ENCODE results near the gene NOCT. TPM values are rescaled to one million over a fixed set of nuclear protein-coding genes. Genes with fewer than 3 reads are reported as not detected.

The NOCT gene
- total and polyA plus RNA-seq, 9 donors: 2.8 to 4.2 (median 3.3) TPM

GRCh38 chr4:139077567-139078355 lies 62.2 kb downstream of the NOCT start:
- no peaks in the 10 kb centered on the region for H3K4me1 ChIP-seq (ENCODE audit: control insufficient read depth, insufficient read depth, low read length)

GRCh38 chr4:139078926-139079325 lies 63.3 kb downstream of the NOCT start:
- H3K27ac ChIP-seq (ENCODE audit: low read length): no peak overlapping the region

More at GRCh38 chr4:139077567-139078355, 62.2 kb downstream of the NOCT start:
- no CpG with 5 or more reads among the region's 1 CpG for WGBS (ENCODE audit: insufficient coverage)
- Histone ChIP-seq H3K27me3 (ENCODE audit: control insufficient read depth, insufficient read depth, low read length) (no peaks in the 10 kb centered on the region), H3K36me3 (ENCODE audit: control insufficient read depth, insufficient read depth, low read length) (peaks cover 2% of the 10 kb centered on the region), H3K27ac (ENCODE audit: low read length) (no peak overlapping the region), H3K9me3 (replicated peaks; ENCODE audit: control insufficient read depth, low read depth, low read length) (no peaks in the 10 kb centered on the region), H3K4me3 (ENCODE audit: low read length) (no peak overlapping the region)
- DNase-seq: peak; percentile 11

GRCh38 chr4:139082750-139083606 lies 67.4 kb downstream of the NOCT start:
- WGBS (ENCODE audit: insufficient coverage): under 1% methylated on average over 23 of the region's 38 CpGs
- Histone ChIP-seq H3K4me3 (ENCODE audit: low read length) (peak overlapping the region; percentile 94), H3K27me3 (ENCODE audit: control insufficient read depth, insufficient read depth, low read length) (no peaks in the 10 kb centered on the region), H3K36me3 (ENCODE audit: control insufficient read depth, insufficient read depth, low read length) (no peaks in the 10 kb centered on the region), H3K27ac (ENCODE audit: low read length) (peak overlapping the region; percentile 99), H3K9me3 (replicated peaks; ENCODE audit: control insufficient read depth, low read depth, low read length) (no peaks in the 10 kb centered on the region), H3K4me1 (ENCODE audit: control insufficient read depth, insufficient read depth, low read length) (no peaks in the 10 kb centered on the region)
- DNase-seq: peak; percentile 100

More at GRCh38 chr4:139078926-139079325, 63.3 kb downstream of the NOCT start:
- 70% methylated on average over 2 of the region's 4 CpGs for WGBS (ENCODE audit: insufficient coverage)
- H3K27me3 ChIP-seq (ENCODE audit: control insufficient read depth, insufficient read depth, low read length): no peaks in the 10 kb centered on the region
- no peaks in the 10 kb centered on the region for H3K9me3 ChIP-seq (replicated peaks; ENCODE audit: control insufficient read depth, low read depth, low read length)
- peaks cover 2% of the 10 kb centered on the region for H3K36me3 ChIP-seq (ENCODE audit: control insufficient read depth, insufficient read depth, low read length)
- no peak for DNase-seq
- no peaks in the 10 kb centered on the region for H3K4me1 ChIP-seq (ENCODE audit: control insufficient read depth, insufficient read depth, low read length)
- no peak overlapping the region for H3K4me3 ChIP-seq (ENCODE audit: low read length)

- no peaks in the 10 kb centered on the region for H3K36me3 ChIP-seq (ENCODE audit: control insufficient read depth, insufficient read depth, low read length)
- H3K4me1 ChIP-seq (ENCODE audit: control insufficient read depth, insufficient read depth, low read length): no peaks in the 10 kb centered on the region
- H3K27me3 ChIP-seq (ENCODE audit: control insufficient read depth, insufficient read depth, low read length): no peaks in the 10 kb centered on the region
- no peaks in the 10 kb centered on the region for H3K9me3 ChIP-seq (replicated peaks; ENCODE audit: control insufficient read depth, low read depth, low read length)
- H3K4me3 ChIP-seq (ENCODE audit: low read length): peak overlapping the region; percentile 94
- DNase-seq: peak; percentile 77
- peak overlapping the region; percentile 99 for H3K27ac ChIP-seq (ENCODE audit: low read length)
- under 1% methylated on average over 34 of the region's 34 CpGs for WGBS (ENCODE audit: insufficient coverage)
These were observed 68.0 kb downstream of the NOCT start for GRCh38 chr4:139083607-139083955.

- under 1% methylated on average over 66 of the region's 68 CpGs for WGBS (ENCODE audit: insufficient coverage)
- Histone ChIP-seq H3K27me3 (ENCODE audit: control insufficient read depth, insufficient read depth, low read length) (no peaks in the 10 kb centered on the region), H3K36me3 (ENCODE audit: control insufficient read depth, insufficient read depth, low read length) (no peaks in the 10 kb centered on the region), H3K4me1 (ENCODE audit: control insufficient read depth, insufficient read depth, low read length) (no peaks in the 10 kb centered on the region), H3K27ac (ENCODE audit: low read length) (peak overlapping the region; percentile 99), H3K4me3 (ENCODE audit: low read length) (peak overlapping the region; percentile 94), H3K9me3 (replicated peaks; ENCODE audit: control insufficient read depth, low read depth, low read length) (no peaks in the 10 kb centered on the region)
- DNase-seq: peak; percentile 97
These were observed 68.6 kb downstream of the NOCT start for GRCh38 chr4:139083956-139084803.

- no CpG with 5 or more reads among the region's 2 CpGs for WGBS (ENCODE audit: insufficient coverage)
These were observed 69.2 kb downstream of the NOCT start for GRCh38 chr4:139084804-139085093.

GRCh38 chr4:139085141-139085540 lies 69.6 kb downstream of the NOCT start:
- no peaks in the 10 kb centered on the region for H3K36me3 ChIP-seq (ENCODE audit: control insufficient read depth, insufficient read depth, low read length)
- H3K9me3 ChIP-seq (replicated peaks; ENCODE audit: control insufficient read depth, low read depth, low read length): no peaks in the 10 kb centered on the region
- no peaks in the 10 kb centered on the region for H3K4me1 ChIP-seq (ENCODE audit: control insufficient read depth, insufficient read depth, low read length)
- H3K4me3 ChIP-seq (ENCODE audit: low read length): peak overlapping the region; percentile 94
- whole genome bisulfite sequencing (ENCODE audit: insufficient coverage): no CpG with 5 or more reads among the region's 5 CpGs
- no peaks in the 10 kb centered on the region for H3K27me3 ChIP-seq (ENCODE audit: control insufficient read depth, insufficient read depth, low read length)
- H3K27ac ChIP-seq (ENCODE audit: low read length): peak overlapping the region; percentile 99
- DNase-seq: peak; percentile 25

More at GRCh38 chr4:139084804-139085093, 69.2 kb downstream of the NOCT start:
- DNase-seq: no peak
- no peaks in the 10 kb centered on the region for H3K36me3 ChIP-seq (ENCODE audit: control insufficient read depth, insufficient read depth, low read length)
- no peaks in the 10 kb centered on the region for H3K4me1 ChIP-seq (ENCODE audit: control insufficient read depth, insufficient read depth, low read length)
- peak overlapping the region; percentile 94 for H3K4me3 ChIP-seq (ENCODE audit: low read length)
- H3K9me3 ChIP-seq (replicated peaks; ENCODE audit: control insufficient read depth, low read depth, low read length): no peaks in the 10 kb centered on the region
- H3K27me3 ChIP-seq (ENCODE audit: control insufficient read depth, insufficient read depth, low read length): no peaks in the 10 kb centered on the region
- peak overlapping the region; percentile 99 for H3K27ac ChIP-seq (ENCODE audit: low read length)

GRCh38 chr4:139092271-139092670 lies 76.7 kb downstream of the NOCT start:
- H3K4me3 ChIP-seq (ENCODE audit: low read length): no peak overlapping the region
- 97% methylated on average over 7 of the region's 12 CpGs for WGBS (ENCODE audit: insufficient coverage)
- DNase-seq: no peak
- H3K27ac ChIP-seq (ENCODE audit: low read length): no peak overlapping the region
- H3K36me3 ChIP-seq (ENCODE audit: control insufficient read depth, insufficient read depth, low read length): no peaks in the 10 kb centered on the region
- no peaks in the 10 kb centered on the region for H3K9me3 ChIP-seq (replicated peaks; ENCODE audit: control insufficient read depth, low read depth, low read length)
- H3K4me1 ChIP-seq (ENCODE audit: control insufficient read depth, insufficient read depth, low read length): no peaks in the 10 kb centered on the region
- H3K27me3 ChIP-seq (ENCODE audit: control insufficient read depth, insufficient read depth, low read length): no peaks in the 10 kb centered on the region

Measured in muscle of leg (tissue), 11 donors.